NOMO-1 treated with DMSO at 0.1 percent for 48 hours (cell line): ENCODE data around the gene ZNF205.

Source experiments
- DNase-seq: peaks from one replicate; lab custom pipeline; 2025; ENCODE audit not compliant: unreplicated experiment; lab: John Stamatoyannopoulos, UW

ZNF205 gene

DNA sequence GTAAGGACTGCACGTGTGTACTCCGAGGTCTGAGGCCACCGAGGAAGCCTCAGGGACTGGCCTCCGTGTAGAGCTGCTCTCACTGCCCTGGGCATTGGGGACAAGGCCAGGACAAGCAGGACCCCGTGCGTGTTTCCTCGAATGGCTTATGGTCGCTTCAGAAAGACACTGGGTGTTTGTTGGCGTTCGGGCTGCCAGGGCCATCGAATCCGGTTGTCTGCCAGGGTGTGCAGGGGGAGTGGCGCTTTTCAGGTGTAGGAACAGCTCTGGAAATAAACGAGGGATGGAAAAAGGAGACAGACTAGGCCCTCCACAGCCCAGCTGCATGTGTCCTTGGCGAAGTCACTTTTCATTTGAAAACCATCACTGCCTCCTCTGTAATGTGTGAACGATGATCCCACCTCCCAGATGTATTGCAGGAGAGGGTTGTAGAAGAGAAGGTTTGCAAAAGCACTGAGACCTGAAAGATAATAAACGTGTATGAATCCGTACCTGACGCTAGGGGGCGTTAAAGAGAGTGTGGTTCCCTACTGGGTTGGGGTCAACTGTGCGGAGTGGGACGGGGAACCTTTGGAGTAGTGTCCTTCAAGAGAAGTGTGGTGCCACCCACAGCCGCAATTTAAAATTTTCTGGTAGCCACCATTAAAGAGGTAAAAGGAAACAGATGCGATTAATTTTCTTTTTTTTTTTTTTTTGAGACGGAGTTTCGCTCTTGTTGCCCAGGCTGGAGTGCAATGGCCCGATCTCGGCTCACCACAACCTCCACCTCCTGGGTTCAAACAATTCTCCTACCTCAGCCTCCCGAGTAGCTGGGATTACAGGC, 11.2 kb upstream of the ZNF205 start:
- DNase-seq = peak; percentile 55

DNA sequence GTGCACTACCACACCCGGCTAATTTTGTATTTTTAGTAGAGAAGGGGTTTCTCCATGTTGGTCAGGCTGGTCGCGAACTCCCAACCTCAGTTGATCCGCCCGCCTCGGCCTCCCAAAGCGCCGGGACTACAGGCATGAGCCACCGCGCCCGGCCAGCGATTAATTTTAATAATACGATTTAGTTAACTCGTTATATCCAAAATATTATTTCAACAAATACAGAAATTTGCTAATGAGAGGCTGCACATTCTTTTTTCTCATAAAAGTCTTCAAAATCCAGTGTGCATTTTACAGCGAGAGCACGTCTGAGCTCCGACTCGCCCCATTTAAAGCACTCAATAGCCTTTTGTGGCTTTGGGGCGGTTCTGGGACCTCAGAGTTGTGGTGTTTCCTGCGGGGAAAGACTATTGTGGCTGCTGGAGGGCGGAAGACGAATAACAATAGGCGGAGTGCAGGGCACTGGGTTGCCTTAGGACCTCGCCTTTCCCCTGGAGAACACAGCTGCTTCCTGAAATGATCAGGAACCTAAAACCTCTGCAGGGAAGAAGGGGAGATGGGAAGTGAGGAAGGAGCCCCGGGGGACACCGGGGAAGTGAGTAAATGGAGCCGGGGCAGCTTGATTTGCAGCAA, 10.4 kb upstream of the ZNF205 start:
- DNase-seq = peak; percentile 26

DNA sequence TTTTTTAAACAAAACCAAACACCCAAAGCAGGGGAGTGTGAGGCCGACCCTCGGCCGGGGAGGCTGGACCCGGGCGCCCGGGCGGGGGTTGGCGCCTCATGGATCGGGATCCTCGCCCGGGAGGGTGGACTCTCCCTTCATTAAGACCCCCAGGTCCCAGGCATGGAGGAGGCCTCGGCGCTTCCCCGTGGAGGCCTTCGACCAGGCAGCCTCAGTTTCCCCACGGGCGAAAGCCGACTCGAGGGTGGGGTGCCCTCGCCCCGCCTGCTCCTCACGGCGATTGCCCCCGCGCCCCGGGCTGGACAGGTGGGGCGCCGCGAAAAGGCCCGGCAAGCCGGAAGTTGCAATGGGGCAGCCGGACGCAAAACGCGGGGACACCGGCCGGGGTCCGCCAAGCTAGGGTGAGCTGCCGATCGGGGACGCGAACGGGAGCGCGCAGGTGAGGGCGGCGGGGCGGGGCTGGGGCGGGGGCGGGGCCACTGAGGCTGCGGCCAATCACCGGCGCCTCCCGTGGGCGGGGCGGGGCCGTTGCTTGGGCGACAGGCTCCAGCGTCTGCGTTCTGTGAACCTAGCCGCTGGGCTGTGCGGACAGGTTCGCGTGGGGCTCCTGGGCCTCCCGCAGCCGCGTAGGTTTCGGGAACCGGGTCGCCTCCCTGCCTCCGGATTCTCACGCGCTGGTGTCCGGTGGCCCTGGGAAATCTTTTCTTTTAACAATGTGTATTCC, 6.0 kb upstream of the ZNF205 start:
- DNase-seq = peak; percentile 76

DNA sequence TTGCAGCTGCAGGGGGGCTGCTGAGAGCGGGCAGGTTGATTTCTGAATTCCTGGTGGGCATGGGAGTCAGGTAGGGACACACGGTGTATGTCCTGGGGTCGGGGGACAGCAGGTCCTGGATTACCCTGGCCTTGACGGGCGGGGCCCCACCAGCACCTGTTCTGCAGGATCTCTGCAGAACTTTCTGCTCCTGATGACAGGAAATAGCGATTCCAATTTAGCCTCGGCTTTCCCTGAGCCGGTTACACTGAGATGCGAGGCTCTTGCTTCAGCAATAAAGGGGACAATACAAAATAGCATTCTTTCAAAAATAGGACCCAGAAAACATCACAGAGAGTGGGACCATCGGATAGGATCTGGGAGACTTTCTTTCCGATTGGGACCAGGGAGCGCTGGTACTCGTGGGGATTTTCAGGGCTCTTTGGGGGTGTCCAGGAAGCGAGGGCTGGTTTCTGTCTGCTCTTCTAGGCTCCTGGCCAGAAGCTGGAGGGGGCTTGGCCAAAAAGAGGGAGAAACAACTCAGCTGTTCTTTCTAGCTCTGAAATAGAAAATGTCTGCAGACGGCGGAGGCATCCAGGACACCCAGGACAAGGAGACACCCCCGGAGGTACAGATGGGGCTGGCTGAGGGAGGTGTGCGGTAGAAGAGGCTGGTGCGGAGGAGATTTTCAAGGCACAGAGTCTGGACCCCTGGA, 642 bp downstream of the ZNF205 start:
- no peak for DNase-seq

DNA sequence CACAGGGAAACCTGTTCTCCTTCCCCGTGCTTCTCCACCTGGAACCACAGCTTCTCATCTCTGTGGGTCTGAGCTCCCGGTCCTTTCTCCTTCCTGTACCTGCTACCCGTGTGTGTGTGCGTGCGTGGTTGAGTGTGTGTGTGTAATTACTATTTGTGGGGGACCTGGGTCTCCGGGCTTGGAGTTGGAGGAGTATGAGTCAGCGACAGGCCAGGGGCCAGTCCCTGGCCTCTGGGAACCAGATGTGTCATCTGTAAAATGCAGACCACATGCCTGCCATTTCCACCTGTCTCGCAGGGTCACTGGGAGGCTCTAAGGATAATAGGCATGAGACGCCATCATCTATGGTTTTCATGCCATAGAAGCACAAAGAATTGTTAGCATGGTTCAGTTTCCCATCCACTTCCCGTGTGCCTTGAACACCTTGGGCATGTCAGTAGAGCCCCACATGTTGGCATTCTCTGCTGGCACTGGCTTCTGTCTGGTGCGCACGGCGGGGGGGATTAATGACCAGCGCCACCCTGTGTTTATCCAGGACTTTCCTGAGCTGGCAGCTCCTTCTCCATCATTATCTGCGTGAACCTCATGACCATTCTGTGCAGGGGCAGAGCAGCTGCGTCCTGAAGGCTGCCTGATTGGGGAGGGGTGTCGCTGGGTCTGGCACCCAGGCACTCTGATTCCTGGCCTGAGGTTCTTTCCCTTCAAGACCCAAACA, 1.5 kb downstream of the ZNF205 start:
- DNase-seq = no peak

DNA sequence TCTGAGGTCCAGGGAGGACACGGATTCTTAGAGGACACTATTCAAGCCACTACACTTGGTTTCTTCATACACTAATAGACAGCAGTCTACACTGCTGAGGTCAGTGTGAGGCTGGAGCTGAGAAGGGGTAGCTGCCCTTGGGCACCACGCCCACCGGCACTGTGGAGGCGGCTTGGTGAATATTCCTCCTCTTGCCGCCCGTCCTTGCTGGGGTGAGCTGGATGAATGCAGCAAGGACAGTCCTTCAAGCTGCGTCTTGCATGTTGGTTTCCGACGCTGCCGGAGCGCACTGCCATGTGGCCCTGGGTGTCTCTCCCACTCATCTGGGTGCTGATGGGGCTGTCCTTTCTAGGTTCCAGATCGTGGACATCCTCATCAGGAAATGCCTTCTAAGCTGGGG, 2.6 kb downstream of the ZNF205 start:
- no peak for DNase-seq

DNA sequence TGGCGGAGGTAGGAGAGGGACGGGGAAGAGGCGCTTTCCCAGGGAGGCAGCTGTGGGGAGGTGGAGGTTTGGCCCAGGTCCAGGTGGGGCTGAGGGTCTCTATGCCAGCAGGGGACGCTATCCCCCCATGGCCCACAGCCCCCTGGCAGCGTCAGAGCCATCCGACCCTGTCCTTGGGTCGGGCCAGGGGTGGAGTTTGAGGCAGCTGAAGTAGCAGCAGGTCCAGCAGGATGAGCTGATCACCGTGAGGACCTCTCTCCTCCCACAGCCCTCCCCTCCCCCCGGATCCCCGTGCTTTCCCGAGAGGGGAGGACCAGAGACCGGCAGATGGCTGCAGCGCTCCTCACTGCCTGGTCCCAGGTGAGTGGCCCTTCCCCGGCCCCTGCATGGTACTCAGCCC, 3.2 kb downstream of the ZNF205 start:
- no peak for DNase-seq

DNA sequence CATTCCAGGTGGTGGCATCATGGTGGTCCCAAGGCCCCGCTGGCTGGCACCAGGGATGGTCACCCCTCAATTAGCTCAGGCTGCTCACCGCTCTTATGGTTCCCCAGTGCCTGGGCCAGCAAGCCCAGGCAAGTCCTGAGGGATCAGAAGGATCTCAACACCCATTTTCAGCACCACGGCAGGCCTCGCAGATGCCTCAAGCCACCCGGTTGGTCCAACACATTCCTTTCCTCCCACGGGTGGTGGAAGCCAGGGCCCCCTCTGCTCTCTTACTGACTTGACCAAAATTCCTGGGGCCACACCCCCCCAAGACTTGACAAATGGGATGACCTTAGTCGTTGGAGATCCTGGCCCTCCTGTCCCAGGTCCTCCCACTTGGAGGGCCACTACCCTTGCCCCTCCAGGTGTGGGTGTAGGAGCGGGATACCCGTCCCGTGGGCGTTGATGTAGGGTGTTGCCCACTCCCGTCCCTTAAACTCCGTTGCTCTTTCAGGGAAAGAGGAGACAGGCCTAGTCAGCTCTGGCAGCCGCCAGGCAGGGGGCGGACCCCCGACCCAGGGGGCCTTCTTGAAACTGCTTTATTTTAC, 5.9 kb downstream of the ZNF205 start:
- DNase-seq = no peak

DNA sequence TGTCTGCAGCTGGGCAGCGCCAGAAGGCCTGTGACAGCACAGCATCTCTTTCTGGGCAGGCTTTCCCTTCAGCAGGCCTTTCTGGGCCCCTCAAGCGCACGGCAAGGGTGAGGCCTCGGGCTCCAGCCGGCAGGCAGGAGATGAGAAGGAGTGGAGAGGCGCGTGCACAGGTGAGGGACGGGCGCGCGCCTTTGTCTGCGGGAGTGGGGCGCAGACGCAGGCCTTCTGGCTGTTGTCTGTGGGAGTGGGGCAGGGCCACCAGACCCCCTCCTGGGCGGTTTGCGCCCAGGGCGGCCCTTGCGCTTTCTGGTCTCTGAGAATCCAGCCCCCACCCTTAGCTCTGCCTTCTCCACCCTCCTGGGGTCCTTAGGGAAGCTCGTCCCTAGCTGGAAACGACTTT, 6.5 kb downstream of the ZNF205 start:
- no peak for DNase-seq

DNA sequence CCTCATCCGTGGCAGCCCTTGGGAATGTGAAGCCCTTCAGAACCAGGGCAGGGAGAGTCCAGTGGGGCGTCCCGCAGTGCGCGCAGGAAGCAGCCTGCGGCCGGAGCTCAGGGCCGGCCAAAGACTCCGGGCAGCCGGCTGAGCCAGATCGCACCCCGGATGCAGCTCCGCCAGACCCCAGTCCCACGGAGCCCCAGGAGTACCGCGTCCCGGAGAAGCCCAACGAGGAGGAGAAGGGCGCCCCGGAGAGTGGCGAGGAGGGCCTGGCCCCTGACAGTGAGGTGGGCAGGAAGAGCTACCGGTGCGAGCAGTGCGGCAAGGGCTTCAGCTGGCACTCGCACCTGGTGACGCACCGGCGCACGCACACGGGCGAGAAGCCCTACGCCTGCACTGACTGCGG, 6.9 kb downstream of the ZNF205 start:
- DNase-seq = no peak

DNA sequence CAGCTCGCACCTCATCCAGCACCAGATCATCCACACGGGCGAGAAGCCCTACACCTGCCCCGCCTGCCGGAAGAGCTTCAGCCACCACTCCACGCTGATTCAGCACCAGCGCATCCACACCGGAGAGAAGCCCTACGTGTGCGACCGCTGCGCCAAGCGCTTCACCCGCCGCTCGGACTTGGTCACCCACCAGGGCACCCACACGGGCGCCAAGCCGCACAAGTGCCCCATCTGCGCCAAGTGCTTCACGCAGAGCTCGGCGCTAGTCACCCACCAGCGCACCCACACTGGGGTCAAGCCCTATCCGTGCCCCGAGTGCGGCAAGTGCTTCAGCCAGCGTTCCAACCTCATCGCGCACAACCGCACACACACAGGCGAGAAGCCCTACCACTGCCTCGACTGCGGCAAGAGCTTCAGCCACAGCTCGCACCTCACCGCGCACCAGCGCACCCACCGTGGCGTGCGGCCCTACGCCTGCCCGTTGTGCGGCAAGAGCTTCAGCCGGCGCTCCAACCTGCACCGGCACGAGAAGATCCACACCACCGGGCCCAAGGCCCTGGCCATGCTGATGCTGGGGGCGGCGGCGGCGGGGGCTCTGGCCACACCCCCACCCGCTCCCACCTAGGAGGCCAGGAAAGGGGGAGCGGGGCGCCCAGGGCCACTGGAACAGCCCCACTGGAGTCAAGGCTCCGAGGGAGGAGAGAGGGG, 7.5 kb downstream of the ZNF205 start:
- DNase-seq = no peak

DNA sequence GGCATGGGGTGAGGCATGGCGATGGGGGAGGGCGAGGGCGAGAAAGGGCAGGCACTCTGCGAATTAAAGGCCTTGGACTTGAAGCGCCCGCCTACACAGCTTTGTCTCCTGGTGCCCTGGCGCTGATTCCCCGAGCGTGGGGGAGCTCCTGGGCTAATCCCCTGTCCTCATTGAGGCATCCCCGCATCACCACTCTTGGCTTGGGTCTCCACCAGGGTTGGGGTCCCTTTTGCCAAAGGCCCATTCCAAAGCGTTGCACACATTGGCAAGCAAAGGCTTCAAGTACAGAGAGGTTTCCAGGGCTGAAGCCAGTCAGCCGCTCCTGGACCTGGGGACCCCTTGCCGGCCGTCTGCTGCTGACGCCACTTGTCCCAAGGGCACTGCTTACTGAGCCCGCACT, 8.0 kb downstream of the ZNF205 start:
- DNase-seq = no peak

DNA sequence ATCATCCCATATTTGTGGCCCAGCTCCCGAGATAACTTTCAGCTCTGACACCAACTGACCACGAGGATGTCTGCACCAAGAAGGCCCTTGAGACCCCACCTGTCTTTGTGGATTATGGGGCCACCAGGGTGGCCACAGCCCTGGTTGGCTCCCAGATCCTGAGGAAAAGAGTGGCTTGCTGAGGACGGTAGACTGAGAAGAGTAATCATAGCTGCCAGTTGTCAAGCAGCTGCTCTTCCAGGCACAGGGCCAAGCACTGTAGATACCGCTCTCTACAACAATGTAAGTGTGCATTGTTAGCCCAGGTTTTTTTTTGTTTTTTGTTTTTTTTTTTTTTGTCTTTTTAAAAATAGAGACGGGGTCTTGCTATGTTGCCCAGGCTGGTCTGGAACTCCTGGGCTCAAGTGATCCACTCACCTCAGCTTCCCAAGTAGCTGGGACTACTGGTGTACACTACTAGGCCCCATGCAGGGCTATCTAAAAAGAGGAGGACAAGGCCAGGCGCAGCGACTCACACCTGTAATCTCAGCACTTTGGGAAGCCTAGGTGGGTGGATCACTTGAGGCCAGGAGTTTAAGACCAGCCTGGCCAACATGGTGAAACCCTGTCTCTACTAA, 9.6 kb downstream of the ZNF205 start:
- DNase-seq = no peak

DNA sequence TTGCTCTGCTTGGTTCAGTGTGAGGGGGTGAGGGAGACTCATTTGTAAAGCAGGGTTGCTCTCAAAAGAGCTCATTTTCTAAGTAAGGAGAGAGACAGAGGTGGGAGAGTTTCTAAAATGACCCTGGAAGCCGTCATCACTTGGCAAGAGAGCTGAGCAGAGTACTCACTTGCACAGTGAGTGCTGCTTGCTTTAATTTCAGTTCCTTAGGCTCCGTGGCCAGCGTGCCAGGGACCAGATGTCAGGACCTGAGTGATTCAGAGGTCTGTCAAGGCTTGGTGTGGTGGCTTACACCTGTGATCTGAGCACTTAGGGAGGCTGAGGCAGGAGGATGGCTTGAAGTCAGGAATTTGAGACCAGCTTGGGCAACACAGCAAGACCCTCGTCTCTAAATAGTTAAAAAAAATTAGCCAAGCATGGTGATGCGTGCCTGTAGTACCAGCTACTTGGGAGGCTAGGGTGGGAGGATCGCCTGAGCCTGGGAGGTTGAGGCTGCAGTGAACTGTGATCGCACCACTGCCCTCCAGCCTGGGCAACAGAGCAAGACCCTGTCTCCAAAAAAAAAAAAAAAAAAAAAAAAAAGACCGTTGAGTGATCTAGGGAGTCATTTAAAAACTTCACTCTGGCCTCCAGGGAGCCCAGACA, 10.7 kb downstream of the ZNF205 start:
- DNase-seq = no peak

DNA sequence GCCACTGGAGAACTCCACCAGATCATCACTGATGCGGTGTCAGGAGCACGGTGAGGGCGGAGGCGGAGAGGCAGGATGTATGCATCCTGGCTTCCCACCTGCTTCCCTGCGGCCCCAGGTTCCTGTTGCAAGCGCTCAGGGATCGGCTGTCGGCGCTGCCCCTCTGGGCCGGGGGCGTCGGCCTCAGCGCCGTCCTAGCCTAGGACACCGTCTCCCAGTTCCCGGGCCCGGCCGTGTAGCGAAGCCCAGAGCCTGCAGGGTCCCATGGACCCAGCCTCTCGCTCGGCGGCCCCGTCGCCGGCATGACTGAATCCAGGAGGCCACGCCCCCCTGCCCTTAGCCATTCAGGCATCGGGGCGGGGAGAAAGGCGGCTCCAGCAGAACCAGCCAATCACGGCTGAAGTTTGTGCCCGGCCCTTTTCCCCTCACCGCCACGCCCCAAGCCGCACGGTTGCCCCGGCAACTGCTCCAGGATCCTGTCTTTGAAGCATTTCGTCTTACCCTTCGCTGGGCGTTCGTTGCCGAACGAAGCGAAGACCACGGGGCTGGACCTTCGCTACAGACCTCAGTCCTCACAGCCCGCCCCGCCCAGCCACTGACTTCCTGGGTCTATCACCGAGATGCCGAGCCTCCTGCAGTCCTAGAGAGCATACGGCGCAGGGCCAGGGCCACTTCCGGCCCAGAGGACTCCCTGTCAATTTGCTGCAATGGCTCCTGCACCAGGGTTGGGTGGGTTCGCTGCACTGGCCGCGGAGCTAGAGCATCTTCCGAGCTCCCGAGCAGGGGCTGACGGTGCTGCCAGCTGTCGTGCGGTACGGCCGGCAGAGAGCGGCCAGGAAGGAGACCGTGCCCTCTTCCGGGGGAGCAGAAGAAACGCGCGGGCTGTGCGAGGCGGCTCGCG, 11.8 kb downstream of the ZNF205 start:
- peak; percentile 98 for DNase-seq

DNA sequence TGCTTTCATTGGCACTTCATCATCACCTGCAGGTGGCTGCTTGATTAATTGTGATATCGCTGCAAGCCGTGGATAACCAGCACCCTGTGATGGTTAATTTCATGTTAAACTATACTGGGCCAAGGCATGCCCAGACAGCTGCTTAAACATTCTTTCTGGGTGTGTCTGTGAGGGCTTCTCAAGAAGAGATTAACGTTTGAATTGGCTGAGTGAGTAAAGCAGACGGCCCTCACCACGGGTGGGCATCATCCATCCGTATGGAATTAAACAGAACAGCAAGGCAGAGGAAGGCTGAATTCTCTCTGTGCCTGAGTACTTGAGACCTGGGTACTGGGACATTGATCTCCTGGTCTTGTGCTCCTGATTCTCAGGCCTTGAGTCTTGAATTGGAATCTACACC, 15.4 kb downstream of the ZNF205 start:
- DNase-seq = no peak

DNA sequence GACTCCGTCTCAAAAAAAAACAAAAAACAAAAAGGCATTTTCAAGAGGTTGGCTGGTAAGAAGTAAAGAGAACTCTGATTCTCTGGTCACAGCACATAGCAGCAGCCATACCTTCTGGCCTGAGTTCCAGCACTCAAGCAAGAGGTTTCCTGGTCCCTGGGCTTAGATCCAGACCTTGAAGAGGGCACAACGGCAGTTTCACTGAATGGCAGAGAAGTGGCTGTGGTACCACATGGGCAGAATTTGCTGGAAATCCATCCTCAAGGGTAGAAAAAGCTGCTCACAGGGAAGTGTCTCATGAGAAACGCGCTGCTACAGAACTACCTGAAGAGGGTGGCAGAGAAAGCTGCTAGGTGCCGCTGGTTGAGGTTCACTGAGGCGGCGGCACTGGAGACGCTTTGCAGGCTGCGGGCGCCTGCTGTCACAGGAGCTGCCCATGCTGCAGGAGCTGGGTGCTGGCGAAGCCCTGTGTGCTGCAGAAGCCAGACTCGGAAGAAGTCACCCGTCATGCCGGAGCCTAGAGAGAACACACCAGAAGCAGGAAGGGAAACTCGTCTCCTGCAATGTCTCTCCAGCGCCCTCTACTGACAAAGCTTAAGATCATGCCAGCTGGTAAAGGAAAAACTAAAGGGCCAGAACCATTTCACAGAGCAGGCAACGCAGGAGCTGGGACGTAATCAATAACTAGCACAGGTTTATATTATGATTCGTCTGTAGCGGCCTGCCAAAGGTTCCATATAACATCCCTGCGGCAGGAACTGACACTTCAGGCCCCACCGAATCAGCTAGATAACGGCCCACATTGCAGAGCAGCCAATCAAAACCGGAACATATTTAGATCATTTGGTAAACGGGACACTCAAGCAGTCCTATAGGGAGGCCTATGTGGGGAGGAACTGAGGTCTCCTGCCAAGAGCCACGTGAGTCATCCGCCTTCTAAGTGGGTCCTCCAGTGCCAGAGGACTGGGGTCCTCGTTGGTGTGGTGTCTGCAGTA, 17.0 kb downstream of the ZNF205 start:
- peak; percentile 93 for DNase-seq
